Measurements from ENCODE around the gene NUP54.

NUP54 gene, protein sequence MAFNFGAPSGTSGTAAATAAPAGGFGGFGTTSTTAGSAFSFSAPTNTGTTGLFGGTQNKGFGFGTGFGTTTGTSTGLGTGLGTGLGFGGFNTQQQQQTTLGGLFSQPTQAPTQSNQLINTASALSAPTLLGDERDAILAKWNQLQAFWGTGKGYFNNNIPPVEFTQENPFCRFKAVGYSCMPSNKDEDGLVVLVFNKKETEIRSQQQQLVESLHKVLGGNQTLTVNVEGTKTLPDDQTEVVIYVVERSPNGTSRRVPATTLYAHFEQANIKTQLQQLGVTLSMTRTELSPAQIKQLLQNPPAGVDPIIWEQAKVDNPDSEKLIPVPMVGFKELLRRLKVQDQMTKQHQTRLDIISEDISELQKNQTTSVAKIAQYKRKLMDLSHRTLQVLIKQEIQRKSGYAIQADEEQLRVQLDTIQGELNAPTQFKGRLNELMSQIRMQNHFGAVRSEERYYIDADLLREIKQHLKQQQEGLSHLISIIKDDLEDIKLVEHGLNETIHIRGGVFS

DNA sequence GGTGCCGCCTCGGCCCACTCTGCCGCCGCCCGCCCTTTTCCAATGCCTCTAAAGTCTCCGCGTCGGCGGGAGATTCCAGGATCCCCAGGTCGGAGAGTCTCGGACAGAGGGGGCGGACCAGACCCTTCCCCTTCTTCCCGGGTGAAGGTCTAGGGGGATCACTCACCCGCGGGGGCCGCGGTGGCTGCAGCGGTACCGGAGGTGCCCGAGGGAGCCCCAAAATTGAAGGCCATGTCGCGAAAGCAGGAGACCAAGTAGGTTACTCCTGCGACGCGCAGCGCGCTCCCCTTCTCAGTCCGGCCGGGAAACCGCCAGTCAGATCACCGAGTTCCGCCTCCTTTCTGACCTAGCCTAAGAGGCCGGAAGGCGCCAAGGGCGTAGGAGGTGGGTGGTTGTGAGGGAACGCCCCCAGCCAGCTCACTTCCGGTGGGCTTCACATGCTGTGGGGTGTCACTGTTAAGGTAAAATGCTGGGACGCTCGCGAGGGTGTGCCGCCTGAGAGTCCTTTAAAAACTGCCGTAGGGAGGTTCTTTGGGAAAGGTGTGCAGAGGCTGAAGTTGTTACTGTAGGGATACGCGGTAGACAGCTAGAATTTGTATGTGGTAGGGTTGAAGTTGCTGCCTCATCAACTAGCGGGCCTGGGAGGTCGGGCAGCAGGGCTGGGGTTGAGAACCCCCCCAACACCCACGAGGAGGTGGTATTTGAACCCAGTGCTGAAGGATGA, at the start of gene NUP54:
NUP54 (minus strand) TSS at position 256 of the 724 bp plus-strand sequence; CDS start at position 233, 23 bp downstream.
- peak within 1 kb of the TSS; percentile 93 for H3K27ac ChIP-seq (ENCODE audit: low read depth, low read length)
- H3K36me3 ChIP-seq (ENCODE audit: control insufficient read depth, insufficient read depth, low read length): no peaks in the 10 kb centered on the region
- H3K27me3 ChIP-seq (ENCODE audit: control insufficient read depth, insufficient read depth, low read length): no peaks in the 10 kb centered on the region
- peak within 1 kb of the TSS; percentile 75 for H3K9ac ChIP-seq (ENCODE audit: low read length)
- peak within 1 kb of the TSS; percentile 96 for H3K4me3 ChIP-seq (ENCODE audit: low read length)
- H3K4me1 ChIP-seq (ENCODE audit: control insufficient read depth, insufficient read depth, low read length): peaks cover 17% of the 10 kb centered on the region

DNA sequence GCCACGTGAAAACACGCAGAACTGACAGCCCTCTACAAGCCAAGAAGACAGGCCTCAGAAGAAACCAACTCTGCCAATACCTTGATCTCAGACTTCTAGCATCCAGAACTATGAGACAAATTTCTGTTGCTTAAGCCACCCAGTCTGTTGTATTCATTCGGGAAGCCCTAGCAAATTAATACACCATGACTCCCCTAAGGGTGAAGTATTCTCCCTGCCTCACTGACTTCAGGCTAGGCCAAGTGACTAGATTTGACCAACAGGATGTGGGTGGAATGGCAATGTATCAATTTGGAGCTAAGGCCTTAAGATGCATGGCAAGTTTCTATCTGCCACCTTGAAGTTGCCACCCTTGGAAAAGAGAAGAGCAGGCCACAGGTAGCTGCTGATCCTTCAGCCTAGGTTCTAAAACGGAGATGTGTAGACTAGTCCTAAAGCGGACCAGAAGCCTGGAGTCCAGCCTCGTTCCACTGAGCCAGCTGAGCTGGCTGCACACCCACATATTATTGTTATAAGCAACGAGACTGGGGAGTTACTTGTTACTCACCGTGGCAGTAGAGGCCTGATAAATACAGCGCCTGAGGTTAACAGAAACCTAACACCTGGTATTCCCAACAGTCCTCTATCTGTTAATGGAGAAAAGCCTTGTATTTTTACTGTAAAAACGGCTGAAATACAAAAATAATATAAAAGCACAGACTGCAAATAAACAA, 49.0 kb upstream of the NUP54 start:
- H3K4me3 ChIP-seq (ENCODE audit: low read length): peak overlapping the region; percentile 10

DNA sequence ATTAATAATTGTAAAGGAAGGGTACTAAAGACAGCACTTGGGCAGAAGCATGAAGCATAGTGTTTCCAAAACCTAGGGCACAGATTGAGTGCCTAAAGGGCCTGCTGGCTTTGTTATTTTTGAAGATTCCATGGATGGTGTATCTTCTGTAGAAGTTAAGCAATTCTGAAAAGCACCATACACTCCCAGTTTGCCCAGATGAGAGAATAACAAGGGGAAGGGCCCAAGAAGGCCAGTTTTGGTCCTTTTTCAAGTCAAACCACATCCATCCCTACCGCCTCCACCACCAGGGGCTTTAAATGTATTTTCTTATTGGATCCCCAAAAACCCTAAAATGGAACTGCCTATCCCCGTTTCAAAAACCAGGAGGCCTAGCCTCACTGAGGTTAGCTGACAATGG, 48.2 kb upstream of the NUP54 start:
- Histone ChIP-seq H3K4me1 (ENCODE audit: control insufficient read depth, insufficient read depth, low read length) (peaks cover 46% of the 10 kb centered on the region), H3K36me3 (ENCODE audit: control insufficient read depth, insufficient read depth, low read length) (peaks cover 16% of the 10 kb centered on the region), H3K27ac (ENCODE audit: low read depth, low read length) (peak overlapping the region; percentile 84), H3K9ac (ENCODE audit: low read length) (no peak overlapping the region), H3K27me3 (ENCODE audit: control insufficient read depth, insufficient read depth, low read length) (no peaks in the 10 kb centered on the region), H3K4me3 (ENCODE audit: low read length) (no peak overlapping the region)

More for the DNA sequence above, 49.0 kb upstream of the NUP54 start:
- no peaks in the 10 kb centered on the region for H3K27me3 ChIP-seq (ENCODE audit: control insufficient read depth, insufficient read depth, low read length)
- peak overlapping the region; percentile 84 for H3K27ac ChIP-seq (ENCODE audit: low read depth, low read length)
- H3K4me1 ChIP-seq (ENCODE audit: control insufficient read depth, insufficient read depth, low read length): peaks cover 46% of the 10 kb centered on the region
- peaks cover 14% of the 10 kb centered on the region for H3K36me3 ChIP-seq (ENCODE audit: control insufficient read depth, insufficient read depth, low read length)
- peak overlapping the region; percentile 11 for H3K9ac ChIP-seq (ENCODE audit: low read length)

DNA sequence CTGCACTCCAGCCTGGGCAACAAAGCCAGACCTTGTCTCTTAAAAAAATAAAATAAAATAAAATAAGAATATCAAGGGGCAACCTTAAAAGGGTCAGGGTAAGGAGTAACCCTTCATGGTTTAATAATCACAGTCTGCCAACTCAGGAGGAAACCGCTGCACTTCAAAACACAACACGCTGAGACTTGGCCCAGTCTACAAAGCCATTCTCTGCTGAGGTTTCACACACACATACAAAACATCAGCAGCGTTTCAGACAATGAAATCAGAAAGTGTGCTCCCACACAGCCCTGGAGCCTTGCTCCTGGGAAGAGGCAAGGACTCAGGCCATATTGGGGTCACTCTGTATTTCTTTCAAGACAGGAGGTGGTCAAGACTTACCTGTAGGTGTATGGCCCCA, 47.1 kb upstream of the NUP54 start:
- H3K27ac ChIP-seq (ENCODE audit: low read depth, low read length): no peak overlapping the region
- H3K4me3 ChIP-seq (ENCODE audit: low read length): no peak overlapping the region
- peaks cover 16% of the 10 kb centered on the region for H3K36me3 ChIP-seq (ENCODE audit: control insufficient read depth, insufficient read depth, low read length)
- no peak overlapping the region for H3K9ac ChIP-seq (ENCODE audit: low read length)
- H3K27me3 ChIP-seq (ENCODE audit: control insufficient read depth, insufficient read depth, low read length): no peaks in the 10 kb centered on the region
- H3K4me1 ChIP-seq (ENCODE audit: control insufficient read depth, insufficient read depth, low read length): peaks cover 39% of the 10 kb centered on the region

DNA sequence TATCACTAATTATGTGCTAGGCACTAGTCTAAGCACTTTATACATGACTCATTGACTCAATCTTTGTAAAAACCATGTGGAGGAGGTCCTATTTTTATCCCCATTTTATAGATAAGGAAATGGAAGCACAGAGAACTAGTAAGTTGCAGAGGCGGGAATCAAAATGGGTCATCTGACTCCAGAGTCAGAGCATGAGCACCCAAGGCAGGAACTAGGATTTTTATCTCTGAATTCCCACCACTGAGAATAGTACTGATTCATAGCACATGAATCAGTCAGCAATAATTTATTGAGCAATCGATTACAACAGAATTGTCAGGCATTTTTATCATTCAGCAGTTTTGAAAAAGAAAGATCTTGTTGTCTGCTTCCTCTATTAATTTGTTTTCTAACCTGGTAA, 46.1 kb upstream of the NUP54 start:
- no peak overlapping the region for H3K27ac ChIP-seq (ENCODE audit: low read depth, low read length)
- H3K9ac ChIP-seq (ENCODE audit: low read length): no peak overlapping the region
- H3K4me1 ChIP-seq (ENCODE audit: control insufficient read depth, insufficient read depth, low read length): peaks cover 30% of the 10 kb centered on the region
- no peak overlapping the region for H3K4me3 ChIP-seq (ENCODE audit: low read length)
- H3K27me3 ChIP-seq (ENCODE audit: control insufficient read depth, insufficient read depth, low read length): no peaks in the 10 kb centered on the region
- H3K36me3 ChIP-seq (ENCODE audit: control insufficient read depth, insufficient read depth, low read length): peaks cover 18% of the 10 kb centered on the region

DNA sequence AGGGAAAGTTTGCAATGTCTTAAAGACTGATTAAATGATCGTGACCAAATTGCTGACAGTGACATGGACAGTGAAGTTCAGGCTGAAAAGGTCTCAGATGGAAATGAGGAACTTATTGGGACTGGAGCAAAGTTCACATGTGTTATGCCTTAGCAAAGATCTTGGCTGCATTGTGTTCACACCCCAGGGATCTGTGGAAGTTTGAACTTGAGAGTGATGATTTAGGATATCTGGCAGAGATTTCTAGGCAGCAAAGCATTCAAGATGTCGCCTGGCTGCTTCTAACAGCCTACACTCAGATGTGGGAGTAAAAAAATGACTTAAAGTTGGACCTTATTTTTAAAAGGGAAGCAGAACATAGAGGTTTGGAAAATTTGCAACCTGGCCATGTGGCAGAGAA, 44.0 kb upstream of the NUP54 start:
- Histone ChIP-seq H3K4me1 (ENCODE audit: control insufficient read depth, insufficient read depth, low read length) (peaks cover 9% of the 10 kb centered on the region), H3K9ac (ENCODE audit: low read length) (no peak overlapping the region), H3K27ac (ENCODE audit: low read depth, low read length) (no peak overlapping the region), H3K27me3 (ENCODE audit: control insufficient read depth, insufficient read depth, low read length) (no peaks in the 10 kb centered on the region), H3K4me3 (ENCODE audit: low read length) (no peak overlapping the region), H3K36me3 (ENCODE audit: control insufficient read depth, insufficient read depth, low read length) (peaks cover 21% of the 10 kb centered on the region)

DNA sequence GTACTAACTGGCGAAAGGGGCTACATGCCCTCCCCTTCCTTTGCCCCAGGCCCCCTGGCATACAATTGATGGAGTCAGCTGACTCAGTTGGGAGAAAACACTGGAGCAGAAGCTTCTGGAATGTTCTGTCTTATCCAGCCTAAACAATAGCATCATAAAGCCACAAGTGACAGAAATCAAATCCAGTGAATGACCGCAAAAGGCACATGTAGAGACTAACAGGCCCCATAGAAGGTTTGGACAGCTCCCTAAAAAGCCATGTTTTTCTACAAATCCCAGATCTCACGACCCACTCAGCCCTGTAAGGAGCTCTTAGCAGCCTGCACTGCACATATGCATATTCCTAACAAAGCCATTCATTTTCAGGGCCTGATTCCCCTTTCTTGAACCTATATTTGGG, 40.4 kb upstream of the NUP54 start:
- Histone ChIP-seq H3K27ac (ENCODE audit: low read depth, low read length) (no peak overlapping the region), H3K9ac (ENCODE audit: low read length) (no peak overlapping the region), H3K36me3 (ENCODE audit: control insufficient read depth, insufficient read depth, low read length) (peaks cover 24% of the 10 kb centered on the region)

DNA sequence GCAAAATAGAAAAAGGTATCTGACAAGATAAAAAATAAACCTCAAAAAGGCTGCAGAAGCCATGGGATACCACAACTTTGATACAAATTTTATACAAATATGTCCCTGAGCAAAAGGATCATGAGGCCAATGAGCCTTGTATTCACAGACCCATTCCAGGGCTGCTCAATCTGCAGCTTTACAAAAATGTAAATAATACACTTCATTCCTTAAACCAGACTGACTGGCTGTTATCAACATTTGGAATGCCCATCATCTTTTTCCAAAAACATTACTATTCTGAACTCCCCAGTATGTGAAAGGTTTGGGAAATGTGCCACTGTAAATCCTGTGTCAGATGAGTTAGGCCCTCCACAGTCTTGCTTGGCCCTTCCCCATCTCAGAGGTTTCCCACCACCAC, 40.0 kb upstream of the NUP54 start:
- H3K4me3 ChIP-seq (ENCODE audit: low read length): no peak overlapping the region
- no peak overlapping the region for H3K27ac ChIP-seq (ENCODE audit: low read depth, low read length)
- peaks cover 2% of the 10 kb centered on the region for H3K4me1 ChIP-seq (ENCODE audit: control insufficient read depth, insufficient read depth, low read length)
- H3K27me3 ChIP-seq (ENCODE audit: control insufficient read depth, insufficient read depth, low read length): no peaks in the 10 kb centered on the region
- H3K9ac ChIP-seq (ENCODE audit: low read length): no peak overlapping the region
- H3K36me3 ChIP-seq (ENCODE audit: control insufficient read depth, insufficient read depth, low read length): peaks cover 21% of the 10 kb centered on the region

More for the DNA sequence above, 40.4 kb upstream of the NUP54 start:
- H3K4me3 ChIP-seq (ENCODE audit: low read length): no peak overlapping the region
- peaks cover 2% of the 10 kb centered on the region for H3K4me1 ChIP-seq (ENCODE audit: control insufficient read depth, insufficient read depth, low read length)
- H3K27me3 ChIP-seq (ENCODE audit: control insufficient read depth, insufficient read depth, low read length): no peaks in the 10 kb centered on the region

DNA sequence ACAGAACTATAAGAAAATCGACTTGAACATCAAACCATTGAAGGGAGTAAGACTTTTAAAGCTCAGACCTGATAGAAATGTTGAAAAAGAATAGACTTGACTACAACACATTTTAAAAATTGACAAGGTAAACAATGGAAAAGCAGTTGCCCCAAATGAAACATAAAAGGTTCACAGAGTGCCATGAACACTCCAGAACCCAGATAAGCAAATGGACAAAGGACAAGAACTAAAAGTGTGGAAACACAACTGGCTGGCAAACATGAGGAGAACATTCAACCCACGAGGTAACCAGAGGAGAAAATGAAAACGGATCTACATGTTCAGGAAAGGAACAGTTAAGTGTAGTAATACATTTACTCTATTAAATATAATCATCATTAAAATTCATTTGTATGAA, 39.0 kb upstream of the NUP54 start:
- Histone ChIP-seq H3K27ac (ENCODE audit: low read depth, low read length) (no peak overlapping the region), H3K27me3 (ENCODE audit: control insufficient read depth, insufficient read depth, low read length) (no peaks in the 10 kb centered on the region), H3K9ac (ENCODE audit: low read length) (no peak overlapping the region), H3K36me3 (ENCODE audit: control insufficient read depth, insufficient read depth, low read length) (peaks cover 14% of the 10 kb centered on the region), H3K4me1 (ENCODE audit: control insufficient read depth, insufficient read depth, low read length) (peaks cover 2% of the 10 kb centered on the region), H3K4me3 (ENCODE audit: low read length) (no peak overlapping the region)

DNA sequence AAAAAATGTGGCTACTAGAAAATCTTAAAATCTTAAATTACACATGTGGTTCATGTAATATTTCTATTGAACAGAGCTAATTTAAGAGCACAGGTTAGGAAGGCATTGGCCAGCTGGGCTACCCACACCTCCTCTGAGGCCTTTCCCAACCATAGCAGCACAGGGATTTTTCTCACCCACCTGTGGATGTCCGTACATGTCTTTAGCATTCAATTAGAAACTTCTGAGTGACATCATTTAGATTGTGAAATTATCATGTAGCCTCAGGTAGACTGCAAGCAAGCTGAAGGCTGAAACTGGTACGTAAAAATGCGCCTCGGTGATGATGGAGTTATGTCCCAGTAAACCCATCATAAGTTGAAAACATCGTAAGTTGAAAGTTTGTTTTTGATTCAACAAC, 34.3 kb upstream of the NUP54 start:
- Histone ChIP-seq H3K4me3 (ENCODE audit: low read length) (no peak overlapping the region), H3K36me3 (ENCODE audit: control insufficient read depth, insufficient read depth, low read length) (peaks cover 7% of the 10 kb centered on the region), H3K27ac (ENCODE audit: low read depth, low read length) (no peak overlapping the region), H3K4me1 (ENCODE audit: control insufficient read depth, insufficient read depth, low read length) (peaks cover 2% of the 10 kb centered on the region), H3K9ac (ENCODE audit: low read length) (no peak overlapping the region), H3K27me3 (ENCODE audit: control insufficient read depth, insufficient read depth, low read length) (no peaks in the 10 kb centered on the region)

DNA sequence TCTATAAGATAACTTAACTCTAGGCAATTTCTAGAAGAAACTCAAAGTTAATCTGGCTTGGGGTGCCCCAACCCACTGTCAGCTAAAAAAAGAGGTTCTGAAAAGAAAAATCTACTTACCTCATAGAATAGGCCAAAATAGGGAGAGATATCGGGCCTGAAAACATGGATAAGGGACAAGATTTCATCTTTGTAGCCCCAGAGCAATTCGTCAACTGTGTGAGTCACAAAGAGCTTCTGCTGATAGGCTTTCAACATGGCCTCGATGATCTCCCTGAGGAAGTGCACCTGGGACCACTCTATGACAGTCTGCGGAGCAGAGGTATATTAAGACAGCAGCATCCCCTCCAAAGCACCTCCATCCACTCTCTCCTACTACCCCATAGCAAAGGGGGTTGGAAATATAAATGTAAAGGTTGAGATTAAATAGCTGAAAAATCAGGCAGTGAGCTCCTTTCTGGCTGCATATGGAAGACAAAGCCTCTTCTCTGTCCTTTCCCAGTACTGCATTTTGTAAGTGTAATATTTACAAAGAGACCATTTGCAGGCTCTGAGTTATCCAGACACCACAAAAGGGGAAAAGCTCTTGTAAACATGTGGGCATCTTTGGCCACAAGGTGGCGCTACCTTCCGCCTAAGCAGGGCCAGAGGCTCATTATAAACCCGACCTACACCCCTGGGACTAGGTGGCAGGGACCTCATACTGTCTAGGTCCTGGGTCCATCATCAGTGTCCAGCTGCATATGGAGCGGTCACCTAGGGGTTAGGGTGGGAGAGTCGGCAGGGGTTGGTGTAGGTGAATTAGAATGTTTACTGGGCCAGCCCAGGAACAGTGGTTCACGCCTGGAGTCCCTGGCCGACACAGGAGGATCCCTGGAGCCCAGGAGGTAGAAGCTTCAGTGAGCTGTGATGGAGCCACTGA, 31.5 kb upstream of the NUP54 start:
- Histone ChIP-seq H3K36me3 (ENCODE audit: control insufficient read depth, insufficient read depth, low read length) (peaks cover 8% of the 10 kb centered on the region), H3K4me3 (ENCODE audit: low read length) (no peak overlapping the region), H3K27me3 (ENCODE audit: control insufficient read depth, insufficient read depth, low read length) (no peaks in the 10 kb centered on the region), H3K9ac (ENCODE audit: low read length) (no peak overlapping the region), H3K4me1 (ENCODE audit: control insufficient read depth, insufficient read depth, low read length) (no peaks in the 10 kb centered on the region), H3K27ac (ENCODE audit: low read depth, low read length) (no peak overlapping the region)
